Hepatocyte (in vitro differentiated cells): ENCODE results near the gene OR8D2. TPM values are rescaled to one million over a fixed set of nuclear protein-coding genes. Genes with fewer than 3 reads are reported as not detected.

ENCODE experiments used
- DNase-seq: peaks from one replicate; pipeline ENCODE4 v3.0.0-alpha.2; 2016; ENCODE audit warnings: low spot score
- H2AFZ ChIP-seq: fragments of 200-600 bp; sonication (generic); 2 replicates; pipeline ENCODE4 v1.6.0; 2016; ENCODE audit warnings: antibody characterized with exemption, mild to moderate bottlenecking
- H3K27ac ChIP-seq: fragments of 200-600 bp; sonication (generic); 2 replicates; pipeline ENCODE4 v1.5.1; 2016; ENCODE audit warnings: mild to moderate bottlenecking
- H3K27me3 ChIP-seq: fragments of 200-600 bp; sonication (generic); 2 replicates; pipeline ENCODE4 v1.6.1; 2016
- H3K36me3 ChIP-seq: fragments of 200-600 bp; sonication (generic); replicated peaks from 2 replicates; pipeline ENCODE4 v1.5.1; 2016; ENCODE audit warnings: low read depth; ENCODE audit not compliant: insufficient read depth
- H3K4me1 ChIP-seq: fragments of 200-600 bp; sonication (generic); 2 replicates; pipeline ENCODE4 v1.5.1; 2016; ENCODE audit warnings: mild to moderate bottlenecking, moderate library complexity; ENCODE audit not compliant: insufficient read depth
- H3K4me2 ChIP-seq: fragments of 200-600 bp; sonication (generic); 2 replicates; pipeline ENCODE4 v1.6.0; 2016
- H3K4me3 ChIP-seq: fragments of 200-600 bp; sonication (generic); 2 replicates; pipeline ENCODE4 v1.5.1; 2016; ENCODE audit warnings: mild to moderate bottlenecking
- H3K79me2 ChIP-seq: fragments of 200-600 bp; sonication (generic); 2 replicates; pipeline ENCODE4 v1.6.0; 2017; ENCODE audit warnings: mild to moderate bottlenecking
- H3K9me2 ChIP-seq: fragments of 200-600 bp; sonication (generic); replicated peaks from 2 replicates; pipeline ENCODE4 v1.6.0; 2017; ENCODE audit warnings: mild to moderate bottlenecking; ENCODE audit not compliant: insufficient read depth
- H3K9me3 ChIP-seq: fragments of 200-600 bp; sonication (generic); 2 replicates; pipeline ENCODE4 v1.5.1; 2016; ENCODE audit warnings: low read depth, mild to moderate bottlenecking
- H4K20me1 ChIP-seq: fragments of 200-600 bp; sonication (generic); 2 replicates; pipeline ENCODE4 v1.6.0; 2016; ENCODE audit warnings: mild to moderate bottlenecking; ENCODE audit not compliant: insufficient read depth, poor library complexity, severe bottlenecking
- CTCF ChIP-seq: fragments of 200-600 bp; sonication (generic); IDR thresholded peaks from 2 replicates; pipeline ENCODE4 v1.5.1; 2016; ENCODE audit warnings: antibody characterized with exemption, mild to moderate bottlenecking; ENCODE audit not compliant: poor library complexity
- EZH2 ChIP-seq: fragments of 200-600 bp; sonication (generic); IDR thresholded peaks from 2 replicates; pipeline ENCODE4 v1.6.1; 2016; ENCODE audit warnings: antibody characterized with exemption, mild to moderate bottlenecking, borderline replicate concordance
- EZH2phosphoT487 ChIP-seq: fragments of 200-600 bp; sonication (generic); IDR thresholded peaks from one replicate; pipeline ENCODE4 v1.6.1; 2018; ENCODE audit warnings: antibody characterized with exemption, mild to moderate bottlenecking, low read depth, moderate library complexity; ENCODE audit not compliant: unreplicated experiment, severe bottlenecking
- WGBS: methylation state at CpG from one replicate; pipeline ENCODE4 v1.1.6; 2016; ENCODE audit warnings: low lambda C conversion rate; ENCODE audit errors: missing lambda C conversion rate; 5-methylcytosine and 5-hydroxymethylcytosine counted together
- polyA plus RNA-seq: library from polyadenylated mRNA; unstranded; fragments of >200 nt; fragmentation: Nextera tagmentation; extraction: Ambion mirVana; gene quantifications from 2 replicates; pipeline ENCODE4 v1.2.1, GENCODE V29; 2016
- total RNA-seq: library from RNA; depleted of rRNA; stranded (reverse); fragments of >200 nt; gene quantifications from 2 replicates; pipeline ENCODE4 v1.2.3, GENCODE V29; 2014

The OR8D2 gene
- total and polyA plus RNA-seq, 2 experiments from 2014 or later = not detected

GRCh38 chr11:124301548-124301947, 18.4 kb downstream of the OR8D2 start:
- no peak overlapping the region for H2AFZ ChIP-seq
- no peaks in the 10 kb centered on the region for H3K27me3 ChIP-seq
- no peak overlapping the region for H3K27ac ChIP-seq
- H3K79me2 ChIP-seq = no peaks in the 10 kb centered on the region
- H4K20me1 ChIP-seq = no peaks in the 10 kb centered on the region
- no peaks in the 10 kb centered on the region for H3K9me2 ChIP-seq
- H3K4me3 ChIP-seq = no peak overlapping the region
- no peaks in the 10 kb centered on the region for H3K9me3 ChIP-seq
- no peak overlapping the region for H3K4me2 ChIP-seq
- no peak for DNase-seq
- no peaks in the 10 kb centered on the region for H3K4me1 ChIP-seq
- 86% methylated on average over 3 of the region's 3 CpGs for WGBS
- no peaks in the 10 kb centered on the region for H3K36me3 ChIP-seq
- TF ChIP-seq EZH2phosphoT487 (no peak), CTCF (no peak), EZH2 (no peak)

GRCh38 chr11:124297921-124298320, 22.1 kb downstream of the OR8D2 start:
- no peak for DNase-seq
- Histone ChIP-seq H3K9me2 (no peaks in the 10 kb centered on the region), H2AFZ (no peak overlapping the region), H3K27ac (no peak overlapping the region), H3K27me3 (no peaks in the 10 kb centered on the region), H3K4me2 (no peak overlapping the region), H3K9me3 (no peaks in the 10 kb centered on the region), H3K79me2 (no peaks in the 10 kb centered on the region), H3K4me3 (no peak overlapping the region), H4K20me1 (no peaks in the 10 kb centered on the region), H3K4me1 (no peaks in the 10 kb centered on the region), H3K36me3 (no peaks in the 10 kb centered on the region)
- WGBS = 89% methylated on average over 4 of the region's 4 CpGs
- no peak for TF ChIP-seq EZH2phosphoT487
- no peak for TF ChIP-seq CTCF
- TF ChIP-seq EZH2 = no peak

GRCh38 chr11:124296016-124296415, 24.0 kb downstream of the OR8D2 start:
- no peak for DNase-seq
- Histone ChIP-seq H3K4me2 (no peak overlapping the region), H3K36me3 (no peaks in the 10 kb centered on the region), H3K4me3 (no peak overlapping the region), H4K20me1 (no peaks in the 10 kb centered on the region), H3K9me3 (no peaks in the 10 kb centered on the region), H3K9me2 (no peaks in the 10 kb centered on the region), H3K4me1 (no peaks in the 10 kb centered on the region), H3K27me3 (no peaks in the 10 kb centered on the region), H2AFZ (no peak overlapping the region), H3K27ac (no peak overlapping the region), H3K79me2 (no peaks in the 10 kb centered on the region)
- TF ChIP-seq EZH2 (no peak), CTCF (no peak), EZH2phosphoT487 (no peak)

- Histone ChIP-seq H2AFZ (no peak overlapping the region), H3K79me2 (no peaks in the 10 kb centered on the region)
- 69% methylated on average over 1 of the region's 1 CpG for WGBS
These were observed 25.3 kb downstream of the OR8D2 start for GRCh38 chr11:124294687-124295086.

More at GRCh38 chr11:124294687-124295086, 25.3 kb downstream of the OR8D2 start:
- no peak for TF ChIP-seq CTCF
- no peak for TF ChIP-seq EZH2phosphoT487
- TF ChIP-seq EZH2 = no peak
- no peaks in the 10 kb centered on the region for H3K4me1 ChIP-seq
- no peaks in the 10 kb centered on the region for H4K20me1 ChIP-seq
- no peak overlapping the region for H3K4me2 ChIP-seq
- H3K4me3 ChIP-seq = no peak overlapping the region
- no peaks in the 10 kb centered on the region for H3K27me3 ChIP-seq
- DNase-seq = no peak
- no peak overlapping the region for H3K27ac ChIP-seq
- no peaks in the 10 kb centered on the region for H3K9me2 ChIP-seq
- no peaks in the 10 kb centered on the region for H3K36me3 ChIP-seq
- no peaks in the 10 kb centered on the region for H3K9me3 ChIP-seq
